GM18505 (cell line): Measurements from ENCODE around the gene PTPRN.
"Not testable (repeated sequence)": the region's sequence is repeated elsewhere in the genome, so short reads cannot be mapped to it uniquely, and the experiment has no call there.

Source experiments
- ATAC-seq: cut with Tn5 transposase; IDR thresholded peaks from one replicate; pipeline ENCODE4 v1.9.1; 2021; ENCODE audit not compliant: unreplicated experiment
- POLR2A ChIP-seq: IDR thresholded peaks from 4 replicates; pipeline ENCODE4 v1.6.1; 2011; ENCODE audit warnings: borderline replicate concordance; ENCODE audit not compliant: insufficient read depth, insufficient read length; ENCODE audit errors: extremely low read depth

PTPRN gene

GRCh38 chr2:219277703-219278654 is 31.2 kb downstream of the PTPRN start:
- ATAC-seq = no peak
- peak; percentile 49 for TF ChIP-seq POLR2A

- ATAC-seq = no peak
- no peak for TF ChIP-seq POLR2A
Measured at GRCh38 chr2:219274361-219274921, 34.8 kb downstream of the PTPRN start.

GRCh38 chr2:219273937-219274336 is 35.3 kb downstream of the PTPRN start:
- no peak for ATAC-seq
- TF ChIP-seq POLR2A = no peak

- no peak for ATAC-seq
- TF ChIP-seq POLR2A = no peak
Measured at GRCh38 chr2:219272995-219273394, 36.2 kb downstream of the PTPRN start.

GRCh38 chr2:219272356-219272755 is 36.8 kb downstream of the PTPRN start:
- ATAC-seq = no peak
- no peak for TF ChIP-seq POLR2A

GRCh38 chr2:219271021-219271420 is 38.2 kb downstream of the PTPRN start:
- TF ChIP-seq POLR2A = no peak
- no peak for ATAC-seq

GRCh38 chr2:219270055-219270372 is 39.2 kb downstream of the PTPRN start:
- TF ChIP-seq POLR2A = no peak
- no peak for ATAC-seq

GRCh38 chr2:219269362-219270054 is 39.7 kb downstream of the PTPRN start:
- TF ChIP-seq POLR2A = no peak
- no peak for ATAC-seq

GRCh38 chr2:219268294-219268693 is 40.9 kb downstream of the PTPRN start:
- no peak for TF ChIP-seq POLR2A
- ATAC-seq = no peak

- ATAC-seq = no peak
- no peak for TF ChIP-seq POLR2A
Measured at GRCh38 chr2:219266886-219267285, 42.3 kb downstream of the PTPRN start.

- TF ChIP-seq POLR2A = no peak
- ATAC-seq = no peak
Measured at GRCh38 chr2:219266232-219266631, 43.0 kb downstream of the PTPRN start.

- TF ChIP-seq POLR2A = no peak
- no peak for ATAC-seq
Measured at GRCh38 chr2:219261024-219261855, 48.0 kb downstream of the PTPRN start.

GRCh38 chr2:219258942-219259341 is 50.3 kb downstream of the PTPRN start:
- not testable (repeated sequence) for ATAC-seq
